Measurements from ENCODE around the gene FBXW11.

DNA sequence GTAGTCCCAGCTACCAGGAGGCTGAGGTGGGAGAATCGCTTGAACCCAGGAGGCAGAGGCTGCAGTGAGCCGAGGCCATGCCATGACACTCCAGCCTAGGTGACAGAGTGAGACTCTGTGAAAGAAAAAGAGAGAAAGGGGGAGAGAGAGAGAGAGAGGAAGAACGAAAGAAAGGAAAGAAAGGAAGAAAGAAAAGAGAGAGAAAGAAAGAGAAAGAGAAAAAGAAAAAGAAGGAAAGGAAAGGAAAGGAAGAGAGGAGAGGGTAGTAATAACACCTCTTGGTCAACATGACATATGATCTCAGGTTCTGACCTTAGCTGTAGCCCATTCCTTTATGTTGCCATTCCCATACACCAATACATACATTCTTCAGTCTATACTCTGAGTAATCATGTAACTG is 14.1 kb downstream of the FBXW11 start:
- TF ChIP-seq, protein P1, sequence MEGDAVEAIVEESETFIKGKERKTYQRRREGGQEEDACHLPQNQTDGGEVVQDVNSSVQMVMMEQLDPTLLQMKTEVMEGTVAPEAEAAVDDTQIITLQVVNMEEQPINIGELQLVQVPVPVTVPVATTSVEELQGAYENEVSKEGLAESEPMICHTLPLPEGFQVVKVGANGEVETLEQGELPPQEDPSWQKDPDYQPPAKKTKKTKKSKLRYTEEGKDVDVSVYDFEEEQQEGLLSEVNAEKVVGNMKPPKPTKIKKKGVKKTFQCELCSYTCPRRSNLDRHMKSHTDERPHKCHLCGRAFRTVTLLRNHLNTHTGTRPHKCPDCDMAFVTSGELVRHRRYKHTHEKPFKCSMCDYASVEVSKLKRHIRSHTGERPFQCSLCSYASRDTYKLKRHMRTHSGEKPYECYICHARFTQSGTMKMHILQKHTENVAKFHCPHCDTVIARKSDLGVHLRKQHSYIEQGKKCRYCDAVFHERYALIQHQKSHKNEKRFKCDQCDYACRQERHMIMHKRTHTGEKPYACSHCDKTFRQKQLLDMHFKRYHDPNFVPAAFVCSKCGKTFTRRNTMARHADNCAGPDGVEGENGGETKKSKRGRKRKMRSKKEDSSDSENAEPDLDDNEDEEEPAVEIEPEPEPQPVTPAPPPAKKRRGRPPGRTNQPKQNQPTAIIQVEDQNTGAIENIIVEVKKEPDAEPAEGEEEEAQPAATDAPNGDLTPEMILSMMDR (IDR thresholded peaks at IDR 0.05), result no peak
- no peak for TF ChIP-seq POLR2A (IDR thresholded peaks at IDR 0.05)

Data from body of pancreas (tissue), 4 donors.